Measurements from ENCODE around the gene SIGLEC14. TPM values are rescaled to one million over a fixed set of nuclear protein-coding genes. Genes with fewer than 3 reads are reported as not detected.

Gene SIGLEC14
- total RNA-seq, 1 donor from 2014 or later, result not detected

GRCh38 chr19:51653162-51653561 lies 6.5 kb upstream of the SIGLEC14 start:
- H3K27ac Mint-ChIP-seq, result no peak overlapping the region
- H3K9me3 Mint-ChIP-seq (ENCODE audit: low read depth), result no peaks in the 10 kb centered on the region
- no peaks in the 10 kb centered on the region for H3K4me1 Mint-ChIP-seq (ENCODE audit: low read depth)
- DNase-seq (ENCODE audit: low spot score, unreplicated experiment), result no peak
- no peak overlapping the region for H3K4me3 Mint-ChIP-seq (ENCODE audit: low read depth)
- no peaks in the 10 kb centered on the region for H3K36me3 Mint-ChIP-seq (ENCODE audit: insufficient read depth)
- H3K27me3 Mint-ChIP-seq, result peaks cover 44% of the 10 kb centered on the region
- TF ChIP-seq, protein P1, sequence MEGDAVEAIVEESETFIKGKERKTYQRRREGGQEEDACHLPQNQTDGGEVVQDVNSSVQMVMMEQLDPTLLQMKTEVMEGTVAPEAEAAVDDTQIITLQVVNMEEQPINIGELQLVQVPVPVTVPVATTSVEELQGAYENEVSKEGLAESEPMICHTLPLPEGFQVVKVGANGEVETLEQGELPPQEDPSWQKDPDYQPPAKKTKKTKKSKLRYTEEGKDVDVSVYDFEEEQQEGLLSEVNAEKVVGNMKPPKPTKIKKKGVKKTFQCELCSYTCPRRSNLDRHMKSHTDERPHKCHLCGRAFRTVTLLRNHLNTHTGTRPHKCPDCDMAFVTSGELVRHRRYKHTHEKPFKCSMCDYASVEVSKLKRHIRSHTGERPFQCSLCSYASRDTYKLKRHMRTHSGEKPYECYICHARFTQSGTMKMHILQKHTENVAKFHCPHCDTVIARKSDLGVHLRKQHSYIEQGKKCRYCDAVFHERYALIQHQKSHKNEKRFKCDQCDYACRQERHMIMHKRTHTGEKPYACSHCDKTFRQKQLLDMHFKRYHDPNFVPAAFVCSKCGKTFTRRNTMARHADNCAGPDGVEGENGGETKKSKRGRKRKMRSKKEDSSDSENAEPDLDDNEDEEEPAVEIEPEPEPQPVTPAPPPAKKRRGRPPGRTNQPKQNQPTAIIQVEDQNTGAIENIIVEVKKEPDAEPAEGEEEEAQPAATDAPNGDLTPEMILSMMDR (IDR thresholded peaks at IDR 0.05; ENCODE audit: unreplicated experiment), result no peak

DNA sequence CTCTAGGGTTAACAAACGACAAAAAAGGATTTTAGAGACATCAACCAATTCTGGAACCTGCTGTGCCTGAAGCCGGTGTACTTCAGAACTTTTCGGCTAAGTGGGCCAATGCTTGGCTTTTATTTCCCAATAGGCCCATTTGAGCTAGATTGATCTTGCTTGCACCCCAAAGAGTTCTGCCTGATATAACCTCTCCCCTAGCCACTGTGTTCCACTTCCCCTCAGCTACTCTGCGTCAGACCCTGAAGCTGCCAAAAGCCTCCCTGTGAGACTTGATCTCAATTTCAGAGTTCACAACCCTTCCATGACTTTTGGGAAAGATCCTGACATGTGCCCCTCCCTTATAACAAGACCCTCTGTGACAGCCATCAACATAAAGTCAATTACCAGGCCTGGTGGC lies 5.6 kb upstream of the SIGLEC14 start:
- H3K36me3 Mint-ChIP-seq (ENCODE audit: insufficient read depth), result no peaks in the 10 kb centered on the region
- TF ChIP-seq, protein P1 (IDR thresholded peaks at IDR 0.05; ENCODE audit: unreplicated experiment), result no peak
- H3K9me3 Mint-ChIP-seq (ENCODE audit: low read depth), result no peaks in the 10 kb centered on the region
- no peak for DNase-seq (ENCODE audit: low spot score, unreplicated experiment)
- H3K4me1 Mint-ChIP-seq (ENCODE audit: low read depth), result no peaks in the 10 kb centered on the region
- no peak overlapping the region for H3K4me3 Mint-ChIP-seq (ENCODE audit: low read depth)
- H3K27ac Mint-ChIP-seq, result no peak overlapping the region
- H3K27me3 Mint-ChIP-seq, result peaks cover 36% of the 10 kb centered on the region

- Mint-ChIP-seq H3K4me3 (ENCODE audit: low read depth) (no peak overlapping the region), H3K27me3 (peaks cover 30% of the 10 kb centered on the region), H3K4me1 (ENCODE audit: low read depth) (no peaks in the 10 kb centered on the region), H3K9me3 (ENCODE audit: low read depth) (no peaks in the 10 kb centered on the region), H3K27ac (no peak overlapping the region), H3K36me3 (ENCODE audit: insufficient read depth) (no peaks in the 10 kb centered on the region)
- DNase-seq (ENCODE audit: low spot score, unreplicated experiment), result no peak
- TF ChIP-seq, protein P1 (IDR thresholded peaks at IDR 0.05; ENCODE audit: unreplicated experiment), result no peak
These were observed 4.7 kb upstream of the SIGLEC14 start for GRCh38 chr19:51651216-51651846.

GRCh38 chr19:51647318-51647717 lies 693 bp upstream of the SIGLEC14 start:
- Mint-ChIP-seq H3K9me3 (ENCODE audit: low read depth) (no peaks in the 10 kb centered on the region), H3K27me3 (peaks cover 36% of the 10 kb centered on the region)

DNA sequence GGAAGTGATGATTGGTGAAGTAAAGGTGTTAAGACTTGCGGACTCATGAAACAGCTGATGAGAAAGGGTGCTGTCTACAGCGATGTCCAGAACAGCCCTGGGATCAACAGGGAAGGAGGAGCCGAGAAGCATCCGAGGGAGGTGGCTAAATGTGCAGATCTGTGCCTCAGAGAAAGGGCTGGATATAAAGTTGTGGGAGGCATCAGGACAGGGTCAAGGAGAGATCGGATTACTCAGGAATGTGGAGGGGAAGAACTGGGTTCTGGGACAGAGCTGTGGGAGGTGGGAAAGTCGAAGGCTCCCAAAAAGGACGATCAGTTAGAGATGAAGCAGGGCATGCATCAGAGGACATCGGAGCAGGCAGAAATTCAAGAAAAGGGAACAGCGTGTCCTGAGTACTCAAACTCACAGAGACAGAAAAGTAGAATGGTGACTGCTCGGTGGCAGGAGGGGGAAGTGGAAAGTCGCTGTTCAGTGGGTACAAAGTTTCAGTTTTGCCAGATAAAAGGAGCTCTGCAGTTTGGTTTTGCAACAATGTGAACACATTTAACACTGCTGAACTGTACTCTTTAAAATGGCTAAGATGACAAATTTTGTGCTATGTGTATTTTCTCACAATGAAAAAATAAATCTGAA lies 1.9 kb downstream of the SIGLEC14 start:
- Mint-ChIP-seq H3K36me3 (ENCODE audit: insufficient read depth) (no peaks in the 10 kb centered on the region), H3K4me3 (ENCODE audit: low read depth) (no peak overlapping the region), H3K27ac (no peak overlapping the region), H3K27me3 (peaks cover 37% of the 10 kb centered on the region), H3K4me1 (ENCODE audit: low read depth) (no peaks in the 10 kb centered on the region), H3K9me3 (ENCODE audit: low read depth) (peaks cover 3% of the 10 kb centered on the region)
- TF ChIP-seq, protein P1 (IDR thresholded peaks at IDR 0.05; ENCODE audit: unreplicated experiment), result no peak
- no peak for DNase-seq (ENCODE audit: low spot score, unreplicated experiment)

More at GRCh38 chr19:51647318-51647717, 693 bp upstream of the SIGLEC14 start:
- no peaks in the 10 kb centered on the region for H3K36me3 Mint-ChIP-seq (ENCODE audit: insufficient read depth)
- H3K27ac Mint-ChIP-seq, result no peak overlapping the region
- no peak overlapping the region for H3K4me3 Mint-ChIP-seq (ENCODE audit: low read depth)
- H3K4me1 Mint-ChIP-seq (ENCODE audit: low read depth), result no peaks in the 10 kb centered on the region
- TF ChIP-seq, protein P1 (IDR thresholded peaks at IDR 0.05; ENCODE audit: unreplicated experiment), result no peak
- no peak for DNase-seq (ENCODE audit: low spot score, unreplicated experiment)
